Cerebellar nuclear complex (tissue), 1 donor: ENCODE measurements around the gene CSPG5.

ENCODE experiments used
- DNase-seq, 2 experiments: peaks; one replicate each; lab custom pipeline; 2025; lab: John Stamatoyannopoulos, UW

Gene CSPG5

GRCh38 chr3:47578691-47579632 is at the start of gene CSPG5:
CSPG5 (minus strand) TSS chr3:47578865; CDS start chr3:47578693, 172 bp downstream.
- DNase-seq = peak in 1 of 2 experiments; percentile 5

GRCh38 chr3:47628426-47628825 is 49.8 kb upstream of the CSPG5 start:
- DNase-seq = no peak

GRCh38 chr3:47622671-47623461 is 44.2 kb upstream of the CSPG5 start:
- no peak for DNase-seq

GRCh38 chr3:47617086-47618010 is 38.7 kb upstream of the CSPG5 start:
- no peak for DNase-seq

- no peak for DNase-seq
Observed at GRCh38 chr3:47614788-47615187, 36.1 kb upstream of the CSPG5 start.

GRCh38 chr3:47613722-47614121 is 35.1 kb upstream of the CSPG5 start:
- DNase-seq = no peak

- DNase-seq = no peak
Observed at GRCh38 chr3:47612879-47613278, 34.2 kb upstream of the CSPG5 start.

GRCh38 chr3:47612178-47612577 is 33.5 kb upstream of the CSPG5 start:
- peak; percentile 31 to 62 for DNase-seq

- DNase-seq = peak; percentile 1 to 45
Observed at GRCh38 chr3:47611576-47611975, 32.9 kb upstream of the CSPG5 start.

GRCh38 chr3:47610583-47610982 is 31.9 kb upstream of the CSPG5 start:
- DNase-seq = no peak

- DNase-seq = no peak
Observed at GRCh38 chr3:47607335-47607734, 28.7 kb upstream of the CSPG5 start.

- peak in 1 of 2 experiments; percentile 48 for DNase-seq
Observed at GRCh38 chr3:47606165-47606564, 27.5 kb upstream of the CSPG5 start.

- no peak for DNase-seq
Observed at GRCh38 chr3:47605652-47606051, 27.0 kb upstream of the CSPG5 start.

GRCh38 chr3:47604145-47604544 is 25.5 kb upstream of the CSPG5 start:
- no peak for DNase-seq

- DNase-seq = no peak
Observed at GRCh38 chr3:47603332-47603731, 24.7 kb upstream of the CSPG5 start.

GRCh38 chr3:47601281-47601680 is 22.6 kb upstream of the CSPG5 start:
- no peak for DNase-seq

- no peak for DNase-seq
Observed at GRCh38 chr3:47594792-47595191, 16.1 kb upstream of the CSPG5 start.

GRCh38 chr3:47592066-47592795 is 13.6 kb upstream of the CSPG5 start:
- no peak for DNase-seq

GRCh38 chr3:47590216-47590615 is 11.6 kb upstream of the CSPG5 start:
- DNase-seq = no peak

GRCh38 chr3:47588587-47588986 is 9.9 kb upstream of the CSPG5 start:
- no peak for DNase-seq

- DNase-seq = no peak
Observed at GRCh38 chr3:47588053-47588452, 9.4 kb upstream of the CSPG5 start.
